Stomach smooth muscle (tissue), 2 donors: ENCODE measurements around the gene UBE4A.

ENCODE experiments used
- H3K27ac ChIP-seq: one replicate; pipeline ENCODE4 v1.7.0; 2013; ENCODE audit warnings: mild to moderate bottlenecking, low read length, inconsistent platforms
- H3K27me3 ChIP-seq, 2 donors: one replicate each; pipeline ENCODE4 v1.7.0; 2013; ENCODE audit warnings: low read length in 2 of 2; ENCODE audit not compliant: insufficient read depth in 2 of 2, control insufficient read depth in 1 of 2
- H3K36me3 ChIP-seq, 2 donors: one replicate each; pipeline ENCODE4 v1.7.0; 2013; ENCODE audit warnings: low read length in 2 of 2; ENCODE audit not compliant: control insufficient read depth in 2 of 2, insufficient read depth in 2 of 2
- H3K4me1 ChIP-seq: one replicate; pipeline ENCODE4 v1.7.0; 2013; ENCODE audit warnings: low read length; ENCODE audit not compliant: control insufficient read depth, insufficient read depth
- H3K4me3 ChIP-seq, 2 donors: one replicate each; pipeline ENCODE4 v1.7.0; 2013; ENCODE audit warnings: low read length in 2 of 2
- H3K9ac ChIP-seq, 2 donors: one replicate each; pipeline ENCODE4 v1.7.0; 2013; ENCODE audit warnings: low read length in 2 of 2, mild to moderate bottlenecking in 1 of 2
- H3K9me3 ChIP-seq, 2 donors: one replicate each; pipeline ENCODE4 v1.7.0; 2013; ENCODE audit warnings: low read length in 2 of 2; ENCODE audit not compliant: control insufficient read depth in 2 of 2
- donor health status: healthy.
- donor health status: Pancreatic carcinoma.

The UBE4A gene

DNA sequence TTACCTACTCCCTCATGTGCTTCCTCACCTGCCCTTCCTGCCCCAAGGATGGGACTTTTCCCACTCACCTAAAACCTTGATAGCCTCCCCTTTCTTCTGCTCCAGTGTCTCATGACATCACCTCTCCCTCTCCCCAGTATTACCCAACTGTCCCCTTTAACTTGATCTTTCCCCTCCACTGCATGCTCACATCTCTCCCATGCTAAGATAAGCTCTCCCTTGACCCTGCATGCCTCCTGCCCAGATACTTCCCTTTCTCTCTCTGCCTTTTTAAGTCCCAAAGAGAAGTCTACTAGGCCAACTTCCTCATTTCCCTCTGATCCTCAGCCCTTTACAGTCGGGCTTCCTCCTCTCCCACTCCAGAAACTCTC, 40.1 kb upstream of the UBE4A start:
- no peaks in the 10 kb centered on the region for H3K9me3 ChIP-seq
- no peak overlapping the region for H3K27ac ChIP-seq
- H3K9ac ChIP-seq: no peak overlapping the region
- H3K36me3 ChIP-seq: no peaks in the 10 kb centered on the region
- no peak overlapping the region for H3K4me3 ChIP-seq
- H3K27me3 ChIP-seq: peaks cover 13 to 18% of the 10 kb centered on the region in 2 donors
- peaks cover 9% of the 10 kb centered on the region for H3K4me1 ChIP-seq

- no peak overlapping the region for H3K27ac ChIP-seq
- H3K36me3 ChIP-seq: no peaks in the 10 kb centered on the region
- peaks cover 3% of the 10 kb centered on the region for H3K4me1 ChIP-seq
- no peak overlapping the region for H3K4me3 ChIP-seq
- H3K9me3 ChIP-seq: no peaks in the 10 kb centered on the region
- H3K27me3 ChIP-seq: peaks cover 4 to 14% of the 10 kb centered on the region in 2 donors
- H3K9ac ChIP-seq: no peak overlapping the region
Measured at GRCh38 chr11:118320515-118320914, 38.9 kb upstream of the UBE4A start.

DNA sequence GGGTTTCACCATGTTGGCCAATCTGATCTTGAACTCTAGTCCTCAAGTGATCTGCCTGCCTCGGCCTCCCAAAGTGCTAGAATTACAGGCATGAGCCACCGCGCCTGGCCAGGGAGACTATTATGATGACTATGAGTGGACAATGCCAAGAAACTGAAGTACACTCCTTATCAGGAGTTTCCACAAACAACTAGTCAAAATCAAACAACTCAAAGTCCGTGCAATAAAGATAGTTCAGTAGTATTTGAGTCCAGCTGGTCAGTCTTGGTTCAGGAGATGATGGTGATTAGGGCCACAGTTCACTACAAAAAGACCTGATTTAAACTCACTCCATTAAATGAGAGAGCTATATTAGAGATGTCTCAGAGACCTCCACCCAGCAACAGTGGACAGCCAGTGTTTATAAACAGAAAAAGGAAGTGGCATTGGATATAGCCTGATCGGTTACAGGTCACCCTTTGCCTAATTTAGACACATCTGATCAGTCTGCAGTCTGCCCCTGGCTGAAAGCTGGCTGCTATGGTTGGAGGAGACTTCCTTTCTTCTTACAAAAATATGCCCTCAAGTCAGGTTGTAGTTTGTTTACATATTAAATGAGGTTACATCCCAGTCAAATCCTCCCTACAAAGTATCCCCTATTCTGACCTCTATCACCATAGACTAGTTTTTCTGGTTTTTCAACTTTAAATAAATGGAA, 37.9 kb upstream of the UBE4A start:
- Histone ChIP-seq H3K36me3 (no peaks in the 10 kb centered on the region), H3K9me3 (no peaks in the 10 kb centered on the region), H3K27ac (no peak overlapping the region), H3K9ac (no peak overlapping the region), H3K4me3 (no peak overlapping the region), H3K4me1 (peaks cover 1% of the 10 kb centered on the region), H3K27me3 (peaks cover 3 to 13% of the 10 kb centered on the region in 2 donors)

DNA sequence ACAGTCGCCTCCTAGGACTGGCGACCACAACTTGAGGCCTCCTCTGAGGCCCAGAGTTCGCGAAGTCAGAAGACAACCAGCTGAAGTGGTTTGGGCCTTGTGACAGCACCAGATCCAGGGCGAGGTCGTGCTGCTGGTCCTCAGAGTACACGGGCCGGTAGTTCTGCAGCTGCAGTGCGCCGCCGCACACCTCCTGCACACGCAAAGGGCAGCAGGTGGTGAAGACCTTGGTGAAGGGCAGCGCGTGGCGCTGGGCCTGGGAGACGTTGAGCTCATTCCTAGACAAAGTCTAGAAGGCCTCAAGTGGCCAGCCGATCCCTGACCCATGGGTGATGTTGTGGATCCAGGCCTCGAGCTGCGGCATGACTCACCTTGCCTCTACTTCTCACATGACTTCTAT, 36.7 kb upstream of the UBE4A start:
- Histone ChIP-seq H3K4me1 (no peaks in the 10 kb centered on the region), H3K36me3 (no peaks in the 10 kb centered on the region), H3K4me3 (no peak overlapping the region), H3K9ac (no peak overlapping the region), H3K9me3 (no peaks in the 10 kb centered on the region), H3K27ac (no peak overlapping the region), H3K27me3 (peaks cover 0 to 8% of the 10 kb centered on the region in 2 donors)

GRCh38 chr11:118325283-118325682, 34.1 kb upstream of the UBE4A start:
- Histone ChIP-seq H3K9ac (no peak overlapping the region), H3K9me3 (no peaks in the 10 kb centered on the region), H3K36me3 (no peaks in the 10 kb centered on the region), H3K27ac (no peak overlapping the region), H3K4me3 (no peak overlapping the region), H3K27me3 (peaks cover 0 to 8% of the 10 kb centered on the region in 2 donors), H3K4me1 (no peaks in the 10 kb centered on the region)

DNA sequence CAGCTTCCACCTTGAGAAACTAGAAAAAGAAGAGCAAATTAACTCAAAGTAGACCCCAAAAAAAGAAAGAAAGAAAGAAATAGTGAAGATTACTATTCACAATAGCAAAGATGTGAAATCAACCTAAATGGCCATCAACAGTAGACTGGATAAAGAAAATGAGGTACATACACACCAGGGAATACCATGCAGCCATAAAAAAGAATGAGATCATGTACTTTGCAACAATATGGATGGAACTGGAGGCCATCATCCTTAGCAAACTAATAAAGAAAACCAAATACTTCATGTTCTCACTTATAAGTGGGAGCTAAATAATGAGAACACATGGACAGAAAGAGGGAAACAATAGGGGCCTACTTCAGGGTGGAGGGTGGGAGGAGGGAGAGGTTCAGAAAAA, 30.7 kb upstream of the UBE4A start:
- no peak overlapping the region for H3K27ac ChIP-seq
- no peak overlapping the region for H3K4me3 ChIP-seq
- H3K4me1 ChIP-seq: no peaks in the 10 kb centered on the region
- H3K36me3 ChIP-seq: no peaks in the 10 kb centered on the region
- no peaks in the 10 kb centered on the region for H3K27me3 ChIP-seq
- H3K9ac ChIP-seq: no peak overlapping the region
- no peaks in the 10 kb centered on the region for H3K9me3 ChIP-seq

GRCh38 chr11:118334745-118335144, 24.7 kb upstream of the UBE4A start:
- Histone ChIP-seq H3K9ac (no peak overlapping the region), H3K4me1 (no peaks in the 10 kb centered on the region), H3K9me3 (no peaks in the 10 kb centered on the region), H3K27me3 (peaks cover 6 to 7% of the 10 kb centered on the region in 2 donors), H3K36me3 (no peaks in the 10 kb centered on the region), H3K27ac (no peak overlapping the region), H3K4me3 (no peak overlapping the region)

GRCh38 chr11:118338637-118339061, 20.8 kb upstream of the UBE4A start:
- no peak overlapping the region for H3K9ac ChIP-seq
- no peak overlapping the region for H3K4me3 ChIP-seq
- H3K27ac ChIP-seq: no peak overlapping the region
- H3K9me3 ChIP-seq: no peaks in the 10 kb centered on the region
- H3K36me3 ChIP-seq: no peaks in the 10 kb centered on the region
- H3K4me1 ChIP-seq: no peaks in the 10 kb centered on the region
- H3K27me3 ChIP-seq: peaks cover 6 to 14% of the 10 kb centered on the region in 2 donors

- Histone ChIP-seq H3K9ac (no peak overlapping the region), H3K9me3 (no peaks in the 10 kb centered on the region), H3K4me1 (no peaks in the 10 kb centered on the region), H3K27ac (no peak overlapping the region), H3K36me3 (no peaks in the 10 kb centered on the region), H3K4me3 (no peak overlapping the region), H3K27me3 (peaks cover 13 to 14% of the 10 kb centered on the region in 2 donors)
Measured at GRCh38 chr11:118339281-118339961, 20.0 kb upstream of the UBE4A start.

- Histone ChIP-seq H3K4me3 (no peak overlapping the region), H3K4me1 (no peaks in the 10 kb centered on the region), H3K9ac (no peak overlapping the region), H3K9me3 (no peaks in the 10 kb centered on the region), H3K27ac (no peak overlapping the region), H3K27me3 (peaks cover 13 to 16% of the 10 kb centered on the region in 2 donors), H3K36me3 (no peaks in the 10 kb centered on the region)
Measured at GRCh38 chr11:118340449-118340848, 19.0 kb upstream of the UBE4A start.

GRCh38 chr11:118341261-118341660, 18.1 kb upstream of the UBE4A start:
- no peak overlapping the region for H3K4me3 ChIP-seq
- H3K9ac ChIP-seq: no peak overlapping the region
- peaks cover 13 to 16% of the 10 kb centered on the region in 2 donors for H3K27me3 ChIP-seq
- H3K27ac ChIP-seq: no peak overlapping the region
- H3K9me3 ChIP-seq: no peaks in the 10 kb centered on the region
- no peaks in the 10 kb centered on the region for H3K36me3 ChIP-seq
- no peaks in the 10 kb centered on the region for H3K4me1 ChIP-seq
